ENCODE results near the gene ALKBH8.
"Not testable (repeated sequence)": the region's sequence is repeated elsewhere in the genome, so short reads cannot be mapped to it uniquely, and the experiment has no call there.

ALKBH8 gene

DNA sequence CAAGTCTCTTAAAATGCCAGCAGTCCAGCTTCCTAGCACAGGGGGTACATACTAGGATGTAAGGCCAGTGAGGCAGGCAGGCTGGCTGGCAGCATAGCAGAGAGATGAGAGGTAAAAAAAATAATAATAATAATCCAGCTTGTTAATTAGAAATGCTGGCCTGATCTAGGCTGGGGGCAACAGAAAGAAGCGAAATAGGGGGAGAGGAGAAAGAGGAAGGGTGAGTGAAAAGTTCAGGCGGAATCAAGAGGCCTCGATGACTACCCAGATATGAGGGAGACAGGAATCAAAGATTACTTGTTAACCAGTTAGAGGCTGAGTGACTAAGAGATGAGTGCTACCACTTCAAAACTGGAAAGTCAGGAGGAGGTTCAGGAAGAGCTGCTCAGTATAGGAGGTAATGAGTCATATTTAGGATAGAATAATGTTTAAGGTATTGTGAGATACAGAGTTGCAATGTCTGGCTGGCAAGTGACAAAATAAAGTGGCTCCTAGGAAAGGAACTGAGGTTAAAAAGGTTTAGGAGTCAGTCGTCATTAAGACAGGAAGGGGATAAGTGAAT, 2.8 kb downstream of the ALKBH8 start:
- Mint-ChIP-seq H3K27me3 (ENCODE audit: low read depth) (no peaks in the 10 kb centered on the region), H3K9me3 (no peaks in the 10 kb centered on the region), H3K4me1 (ENCODE audit: low read depth) (peaks cover 41% of the 10 kb centered on the region), H3K27ac (no peak overlapping the region), H3K36me3 (ENCODE audit: low read depth) (peaks cover 6% of the 10 kb centered on the region), H3K4me3 (no peak overlapping the region)

DNA sequence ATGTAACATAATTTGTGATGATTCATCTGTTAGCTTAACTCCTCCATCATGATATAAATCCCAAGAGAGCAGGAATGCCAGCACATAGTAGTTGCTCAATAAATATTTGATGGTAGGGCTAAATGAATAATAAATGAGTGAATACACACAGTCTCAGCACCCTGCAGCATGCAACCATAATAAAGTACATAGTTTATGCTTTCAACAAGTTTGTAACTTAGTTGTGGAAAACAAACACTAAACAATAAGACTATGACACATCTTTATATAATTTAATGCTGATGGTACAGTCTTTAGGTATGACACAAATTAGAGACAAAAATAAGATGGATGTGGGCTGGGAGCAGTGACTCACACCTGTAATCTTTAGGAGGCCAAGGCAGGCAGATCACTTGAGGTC, 3.8 kb downstream of the ALKBH8 start:
- Mint-ChIP-seq H3K4me3 (no peak overlapping the region), H3K4me1 (ENCODE audit: low read depth) (peaks cover 36% of the 10 kb centered on the region), H3K27ac (no peak overlapping the region), H3K27me3 (ENCODE audit: low read depth) (no peaks in the 10 kb centered on the region), H3K36me3 (ENCODE audit: low read depth) (peaks cover 6% of the 10 kb centered on the region), H3K9me3 (no peaks in the 10 kb centered on the region)

- Mint-ChIP-seq H3K27me3 (ENCODE audit: low read depth) (no peaks in the 10 kb centered on the region), H3K4me1 (ENCODE audit: low read depth) (no peaks in the 10 kb centered on the region), H3K9me3 (no peaks in the 10 kb centered on the region), H3K27ac (no peak overlapping the region), H3K4me3 (no peak overlapping the region), H3K36me3 (ENCODE audit: low read depth) (peaks cover 18% of the 10 kb centered on the region)
These were observed 15.2 kb downstream of the ALKBH8 start for GRCh38 chr11:107550304-107550703.

- Mint-ChIP-seq H3K4me3 (no peak overlapping the region), H3K27me3 (ENCODE audit: low read depth) (no peaks in the 10 kb centered on the region), H3K4me1 (ENCODE audit: low read depth) (no peaks in the 10 kb centered on the region), H3K9me3 (no peaks in the 10 kb centered on the region), H3K27ac (no peak overlapping the region), H3K36me3 (ENCODE audit: low read depth) (peaks cover 18% of the 10 kb centered on the region)
These were observed 15.6 kb downstream of the ALKBH8 start for GRCh38 chr11:107549954-107550285.

DNA sequence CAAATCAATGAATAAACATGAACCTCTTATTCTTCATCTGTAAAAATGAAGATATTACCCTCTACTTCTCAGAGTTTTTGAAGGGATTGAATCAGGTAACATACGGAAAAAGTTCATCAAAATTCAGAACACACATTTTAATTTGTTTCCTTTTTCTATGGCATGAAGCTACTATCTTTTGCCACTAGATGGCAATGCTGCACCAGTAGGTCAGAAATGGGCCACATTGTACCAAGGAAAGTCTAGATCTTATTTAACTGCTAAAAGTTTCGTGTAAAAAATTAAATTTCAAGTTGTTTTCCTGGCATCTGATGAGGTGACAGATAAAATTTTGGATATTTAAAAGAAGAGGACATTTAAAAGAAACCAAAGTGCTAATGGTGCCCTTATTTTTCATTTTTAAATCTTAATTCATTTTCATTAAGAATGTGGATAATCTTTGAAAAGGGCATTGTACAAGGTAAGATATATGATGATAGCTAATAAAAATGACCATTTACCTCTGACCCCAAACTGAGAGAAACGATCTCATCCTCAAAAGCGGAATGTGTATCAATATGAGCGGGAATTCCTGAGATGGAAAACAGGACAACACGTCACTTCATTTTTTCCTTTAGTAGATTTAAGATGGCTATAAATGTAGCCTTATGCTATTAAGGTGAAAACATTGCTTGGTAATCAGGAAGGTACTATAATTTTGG, 16.1 kb downstream of the ALKBH8 start:
- no peaks in the 10 kb centered on the region for H3K27me3 Mint-ChIP-seq (ENCODE audit: low read depth)
- no peaks in the 10 kb centered on the region for H3K4me1 Mint-ChIP-seq (ENCODE audit: low read depth)
- H3K36me3 Mint-ChIP-seq (ENCODE audit: low read depth) = peaks cover 18% of the 10 kb centered on the region
- no peak overlapping the region for H3K4me3 Mint-ChIP-seq
- H3K27ac Mint-ChIP-seq = no peak overlapping the region
- no peaks in the 10 kb centered on the region for H3K9me3 Mint-ChIP-seq

DNA sequence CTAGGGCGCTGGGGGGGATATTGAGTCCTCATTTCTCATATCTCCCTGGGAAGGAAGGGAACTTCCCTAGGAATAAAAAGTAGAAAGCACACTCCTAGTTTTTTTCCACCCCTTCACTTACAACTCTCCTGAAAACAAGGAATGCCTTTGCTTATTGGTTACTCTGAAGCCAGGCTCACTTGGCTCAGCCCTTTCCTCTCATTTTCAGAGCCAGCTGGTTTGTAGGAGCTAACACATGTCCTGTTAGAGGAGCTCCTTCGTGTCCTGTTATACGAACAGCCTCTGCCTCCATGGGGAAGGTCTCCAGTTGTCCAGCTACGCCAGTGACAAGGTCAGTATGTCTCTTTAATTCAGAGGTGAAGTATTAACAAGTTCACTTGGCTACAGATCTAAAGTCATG, 17.6 kb downstream of the ALKBH8 start:
- Mint-ChIP-seq H3K4me3 (no peak overlapping the region), H3K27ac (no peak overlapping the region), H3K36me3 (ENCODE audit: low read depth) (peaks cover 12% of the 10 kb centered on the region), H3K27me3 (ENCODE audit: low read depth) (no peaks in the 10 kb centered on the region), H3K9me3 (no peaks in the 10 kb centered on the region), H3K4me1 (ENCODE audit: low read depth) (no peaks in the 10 kb centered on the region)

- no peak overlapping the region for H3K4me3 Mint-ChIP-seq
- H3K4me1 Mint-ChIP-seq (ENCODE audit: low read depth) = no peaks in the 10 kb centered on the region
- peaks cover 10% of the 10 kb centered on the region for H3K36me3 Mint-ChIP-seq (ENCODE audit: low read depth)
- no peaks in the 10 kb centered on the region for H3K27me3 Mint-ChIP-seq (ENCODE audit: low read depth)
- H3K27ac Mint-ChIP-seq = no peak overlapping the region
- no peaks in the 10 kb centered on the region for H3K9me3 Mint-ChIP-seq
These were observed 20.4 kb downstream of the ALKBH8 start for GRCh38 chr11:107545101-107545514.

GRCh38 chr11:107538821-107539220, 26.7 kb downstream of the ALKBH8 start:
- Mint-ChIP-seq H3K9me3 (peaks cover 4% of the 10 kb centered on the region), H3K4me1 (ENCODE audit: low read depth) (peaks cover 4% of the 10 kb centered on the region), H3K36me3 (ENCODE audit: low read depth) (peaks cover 22% of the 10 kb centered on the region), H3K27ac (no peak overlapping the region), H3K4me3 (no peak overlapping the region), H3K27me3 (ENCODE audit: low read depth) (no peaks in the 10 kb centered on the region)

DNA sequence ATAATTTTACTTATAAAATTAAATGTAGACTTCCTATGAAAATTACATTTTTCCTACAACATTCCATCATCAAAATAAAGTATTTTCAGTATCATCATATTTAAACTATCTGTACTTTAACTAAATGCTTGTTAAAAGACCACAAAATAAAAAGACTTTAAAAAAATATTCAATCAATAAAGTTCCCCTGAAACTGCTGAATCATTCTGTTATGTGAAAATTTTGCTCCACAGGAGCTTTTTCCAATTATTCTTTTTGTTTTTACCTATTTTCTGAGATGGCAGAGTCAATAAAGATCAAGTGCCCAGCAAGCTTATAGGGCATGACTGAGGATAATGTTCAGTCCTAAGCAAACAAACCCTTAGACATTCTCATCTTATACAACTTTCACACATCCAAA, 27.3 kb downstream of the ALKBH8 start:
- Mint-ChIP-seq H3K36me3 (ENCODE audit: low read depth) (peaks cover 22% of the 10 kb centered on the region), H3K4me1 (ENCODE audit: low read depth) (peaks cover 4% of the 10 kb centered on the region), H3K27ac (no peak overlapping the region)

DNA sequence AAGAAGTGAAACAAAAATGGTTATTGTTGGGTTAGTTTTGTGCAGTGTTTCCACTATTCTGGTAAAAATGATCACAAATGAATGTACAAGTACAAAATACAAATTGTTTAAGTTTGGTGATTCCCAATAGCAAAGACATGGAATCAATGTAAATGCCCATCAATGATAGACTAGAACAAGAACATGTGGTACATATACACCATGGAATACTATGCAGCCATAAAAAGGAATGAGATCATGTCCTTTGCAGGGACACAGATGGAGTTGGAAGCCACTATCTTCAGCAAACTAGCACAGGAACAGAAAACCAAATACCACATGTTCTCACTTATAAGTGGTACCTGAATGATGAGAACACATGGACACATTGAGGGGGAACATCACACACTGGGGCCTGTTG, 28.4 kb downstream of the ALKBH8 start:
- not testable (repeated sequence) for H3K4me3 Mint-ChIP-seq; H3K4me1 Mint-ChIP-seq (ENCODE audit: low read depth)
- H3K36me3 Mint-ChIP-seq (ENCODE audit: low read depth) = peaks cover 22% of the 10 kb centered on the region

More for the DNA sequence above, 27.3 kb downstream of the ALKBH8 start:
- Mint-ChIP-seq H3K9me3 (peaks cover 4% of the 10 kb centered on the region), H3K27me3 (ENCODE audit: low read depth) (no peaks in the 10 kb centered on the region), H3K4me3 (no peak overlapping the region)

DNA sequence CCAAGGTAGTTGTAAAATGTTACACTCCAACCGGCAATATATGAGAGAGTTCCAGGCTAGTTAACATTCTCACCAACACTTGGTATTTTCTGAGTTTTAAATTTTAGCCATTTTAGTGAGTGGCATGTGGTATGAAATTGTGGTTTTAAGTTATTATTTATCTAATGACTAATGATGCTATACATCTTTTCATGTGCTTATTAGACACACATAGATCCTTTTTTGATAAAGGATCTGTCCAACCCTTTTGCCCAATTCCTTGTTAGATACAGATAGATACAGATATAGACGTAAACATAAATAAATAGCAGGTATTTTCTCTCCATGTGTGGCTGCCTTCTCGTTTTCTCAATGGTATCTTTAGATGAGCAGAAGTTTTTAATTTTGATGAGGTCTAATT, 39.3 kb downstream of the ALKBH8 start:
- H3K4me3 Mint-ChIP-seq = no peak overlapping the region
- no peaks in the 10 kb centered on the region for H3K4me1 Mint-ChIP-seq (ENCODE audit: low read depth)
- no peaks in the 10 kb centered on the region for H3K36me3 Mint-ChIP-seq (ENCODE audit: low read depth)
- no peaks in the 10 kb centered on the region for H3K9me3 Mint-ChIP-seq
- no peaks in the 10 kb centered on the region for H3K27me3 Mint-ChIP-seq (ENCODE audit: low read depth)
- no peak overlapping the region for H3K27ac Mint-ChIP-seq

More for the DNA sequence above, 28.4 kb downstream of the ALKBH8 start:
- H3K27me3 Mint-ChIP-seq (ENCODE audit: low read depth); H3K27ac Mint-ChIP-seq; H3K9me3 Mint-ChIP-seq: not testable (repeated sequence)

DNA sequence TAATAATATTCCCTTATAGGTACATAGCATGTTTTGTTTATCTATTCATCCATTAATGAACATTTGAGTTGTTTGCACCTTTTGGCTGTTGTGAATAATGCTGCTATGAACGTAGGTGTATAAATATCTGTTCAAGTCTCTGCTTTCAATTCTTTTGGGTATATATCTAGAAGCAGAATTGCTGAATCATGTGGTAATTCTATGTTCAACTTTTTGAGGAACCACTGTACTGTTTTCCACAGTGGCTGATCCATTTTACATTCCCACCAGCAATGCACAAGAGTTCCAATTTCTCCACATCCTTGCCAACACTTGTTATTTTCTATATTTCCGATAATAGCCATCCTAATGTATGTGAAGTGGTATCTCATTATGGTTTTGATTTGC, 56.7 kb downstream of the ALKBH8 start:
- Mint-ChIP-seq H3K4me1 (ENCODE audit: low read depth) (no peaks in the 10 kb centered on the region), H3K27ac (no peak overlapping the region), H3K36me3 (ENCODE audit: low read depth) (peaks cover 12% of the 10 kb centered on the region), H3K4me3 (no peak overlapping the region), H3K27me3 (ENCODE audit: low read depth) (no peaks in the 10 kb centered on the region), H3K9me3 (no peaks in the 10 kb centered on the region)

GRCh38 chr11:107508201-107508857, 57.2 kb downstream of the ALKBH8 start:
- Mint-ChIP-seq H3K4me1 (ENCODE audit: low read depth) (no peaks in the 10 kb centered on the region), H3K9me3 (no peaks in the 10 kb centered on the region), H3K4me3 (no peak overlapping the region), H3K27me3 (ENCODE audit: low read depth) (no peaks in the 10 kb centered on the region), H3K27ac (no peak overlapping the region), H3K36me3 (ENCODE audit: low read depth) (peaks cover 13% of the 10 kb centered on the region)

DNA sequence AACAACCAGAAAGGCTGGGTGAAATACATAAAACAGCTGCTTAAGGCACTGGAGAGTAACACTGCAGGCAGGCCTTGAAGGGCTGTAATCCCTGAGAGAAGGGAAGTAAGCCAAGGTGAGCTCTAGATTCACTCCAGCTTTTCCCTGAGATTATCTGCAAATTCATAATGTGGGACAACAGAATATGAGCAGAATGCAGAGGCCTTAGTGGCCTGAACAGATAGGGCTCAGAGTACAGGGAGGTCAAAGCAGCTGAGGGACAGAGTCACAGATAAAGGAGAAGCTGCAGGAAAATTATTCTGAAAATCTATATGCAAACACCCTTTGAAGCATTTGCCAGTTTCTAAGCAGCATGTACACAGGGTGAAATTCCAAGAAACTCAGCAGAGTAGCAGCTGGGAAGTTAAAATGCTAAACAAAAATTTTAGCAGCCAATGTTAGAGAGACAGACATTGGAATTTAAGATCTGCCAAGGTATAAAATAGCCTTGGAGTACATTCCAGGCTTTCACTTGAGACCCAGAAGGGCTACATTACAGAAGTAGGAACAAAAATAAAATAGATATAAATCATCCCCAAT, 59.8 kb downstream of the ALKBH8 start:
- Mint-ChIP-seq H3K27me3 (ENCODE audit: low read depth) (no peaks in the 10 kb centered on the region), H3K4me3 (no peak overlapping the region), H3K9me3 (peaks cover 16% of the 10 kb centered on the region), H3K27ac (no peak overlapping the region), H3K4me1 (ENCODE audit: low read depth) (no peaks in the 10 kb centered on the region), H3K36me3 (ENCODE audit: low read depth) (peaks cover 30% of the 10 kb centered on the region)

- Mint-ChIP-seq H3K36me3 (ENCODE audit: low read depth) (peaks cover 30% of the 10 kb centered on the region), H3K4me3 (no peak overlapping the region), H3K9me3 (peaks cover 16% of the 10 kb centered on the region), H3K27me3 (ENCODE audit: low read depth) (no peaks in the 10 kb centered on the region), H3K4me1 (ENCODE audit: low read depth) (no peaks in the 10 kb centered on the region), H3K27ac (no peak overlapping the region)
These were observed 60.6 kb downstream of the ALKBH8 start for GRCh38 chr11:107504981-107505380.
